Activated CD4-positive, alpha-beta T cell treated with anti-CD3 and anti-CD28 coated beads for 4 hours (primary cell): Measurements from ENCODE around the gene YJU2.
"Not testable (repeated sequence)": the region's sequence is repeated elsewhere in the genome, so short reads cannot be mapped to it uniquely, and the experiment has no call there.

ENCODE experiments used
- DNase-seq, 2 donors: peaks; one replicate each; pipeline ENCODE4 v3.0.0-alpha.2; 2020

YJU2 gene

GRCh38 chr19:4268816-4269430, 22.0 kb downstream of the YJU2 start:
- no peak for DNase-seq

- no peak for DNase-seq
Observed at GRCh38 chr19:4272894-4273293, 26.0 kb downstream of the YJU2 start.

- not testable (repeated sequence) for DNase-seq
Observed at GRCh38 chr19:4274321-4274686, 27.4 kb downstream of the YJU2 start.

GRCh38 chr19:4277191-4277696, 30.4 kb downstream of the YJU2 start:
- DNase-seq, result no peak

GRCh38 chr19:4278010-4278409, 31.1 kb downstream of the YJU2 start:
- DNase-seq, result no peak

- DNase-seq, result no peak
Observed at GRCh38 chr19:4278419-4279266, 31.8 kb downstream of the YJU2 start, which contains the start of gene SHD. Gene SHD (plus strand): TSS chr19:4279266. CDS start chr19:4280064, 798 bp downstream.

GRCh38 chr19:4279267-4279529, 32.3 kb downstream of the YJU2 start:
- DNase-seq, result no peak

GRCh38 chr19:4279530-4280422, 32.9 kb downstream of the YJU2 start:
- DNase-seq, result no peak

- DNase-seq, result no peak
Observed at GRCh38 chr19:4284176-4284958, 37.5 kb downstream of the YJU2 start.

- no peak for DNase-seq
Observed at GRCh38 chr19:4284974-4285373, 38.1 kb downstream of the YJU2 start.

GRCh38 chr19:4286141-4286540, 39.3 kb downstream of the YJU2 start:
- not testable (repeated sequence) for DNase-seq

GRCh38 chr19:4288091-4288777, 41.4 kb downstream of the YJU2 start:
- no peak for DNase-seq

GRCh38 chr19:4291184-4291732, 44.4 kb downstream of the YJU2 start:
- no peak for DNase-seq

GRCh38 chr19:4292515-4292914, 45.6 kb downstream of the YJU2 start:
- no peak for DNase-seq

GRCh38 chr19:4294389-4294788, 47.5 kb downstream of the YJU2 start:
- DNase-seq, result no peak

- DNase-seq, result no peak
Observed at GRCh38 chr19:4295972-4296771, 49.3 kb downstream of the YJU2 start.

- no peak for DNase-seq
Observed at GRCh38 chr19:4297901-4298809, 51.3 kb downstream of the YJU2 start.

- DNase-seq, result no peak
Observed at GRCh38 chr19:4298810-4299550, 52.1 kb downstream of the YJU2 start.

- no peak for DNase-seq
Observed at GRCh38 chr19:4300589-4300988, 53.7 kb downstream of the YJU2 start.
